ENCODE results near the gene OXT. TPM values are rescaled to one million over a fixed set of nuclear protein-coding genes. Genes with fewer than 3 reads are reported as not detected.
"Not testable (repeated sequence)": the region's sequence is repeated elsewhere in the genome, so short reads cannot be mapped to it uniquely, and the experiment has no call there.

Gene OXT
- total RNA-seq, 1 donor from 2014 or later, result not detected

GRCh38 chr20:3047486-3048419, 23.7 kb upstream of the OXT start:
- no peak for DNase-seq (ENCODE audit: low read depth)

GRCh38 chr20:3051385-3052019, 19.9 kb upstream of the OXT start:
- no peak for DNase-seq (ENCODE audit: low read depth)

DNA sequence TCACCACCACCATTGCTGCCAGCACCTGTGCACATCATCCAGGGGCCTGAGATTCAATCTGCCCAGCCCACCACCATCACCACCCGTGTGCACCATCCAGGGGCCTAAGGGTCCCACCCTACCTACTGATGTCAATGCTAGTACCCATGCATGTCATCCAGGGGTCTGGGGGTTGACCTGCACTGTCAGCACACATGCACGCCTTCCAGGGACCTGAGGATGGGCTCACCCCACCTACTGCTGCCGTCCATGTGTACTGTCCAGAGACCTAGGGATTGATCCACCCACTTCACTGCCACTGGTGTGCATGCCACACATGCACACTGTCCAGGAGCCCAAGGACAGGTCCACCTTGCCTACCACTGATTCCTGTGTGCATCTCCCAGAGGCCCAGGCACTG, 11.9 kb upstream of the OXT start:
- DNase-seq (ENCODE audit: low read depth), result no peak

DNA sequence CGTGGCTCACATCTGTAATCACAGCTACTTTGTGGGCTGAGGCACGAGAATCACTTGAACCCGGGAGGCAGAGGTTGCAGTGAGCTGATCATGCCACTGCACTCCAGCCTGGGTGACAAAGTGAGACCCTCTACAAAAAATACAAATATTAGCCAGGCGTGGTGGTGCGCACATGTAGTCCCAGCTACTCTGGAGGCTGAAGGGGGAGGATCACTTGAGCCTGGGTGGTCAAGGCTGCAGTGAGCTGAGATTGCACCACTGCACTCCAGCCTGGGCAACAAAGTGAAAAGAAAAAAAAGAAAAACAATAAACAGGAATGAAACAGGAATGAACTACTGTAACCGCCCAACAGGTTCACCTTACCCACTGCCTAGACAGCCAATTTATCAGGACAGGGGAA, 7.3 kb upstream of the OXT start:
- not testable (repeated sequence) for DNase-seq (ENCODE audit: low read depth)

GRCh38 chr20:3067139-3068014, 4.0 kb upstream of the OXT start:
- no peak for DNase-seq (ENCODE audit: low read depth)

DNA sequence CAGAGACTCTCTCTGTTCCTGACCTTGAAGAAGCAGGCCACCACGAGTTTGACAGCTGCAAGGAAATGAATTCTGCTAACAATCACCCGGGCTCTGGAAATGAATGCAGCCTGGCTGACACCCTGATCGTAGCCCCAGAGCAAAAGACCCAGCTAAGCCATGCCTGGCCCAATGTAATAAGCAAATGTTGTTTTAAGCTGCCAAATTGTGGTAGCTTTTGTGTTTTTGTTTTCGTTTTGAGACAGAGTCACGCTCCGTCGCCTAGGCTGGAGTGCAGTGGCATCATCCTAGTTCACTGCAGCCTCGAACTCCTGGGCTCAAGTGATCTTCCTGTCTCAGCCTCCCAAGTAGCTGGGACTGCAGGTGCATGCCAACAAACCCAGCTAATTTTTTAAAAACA, 3.3 kb upstream of the OXT start:
- DNase-seq (ENCODE audit: low read depth), result peak; percentile 44

DNA sequence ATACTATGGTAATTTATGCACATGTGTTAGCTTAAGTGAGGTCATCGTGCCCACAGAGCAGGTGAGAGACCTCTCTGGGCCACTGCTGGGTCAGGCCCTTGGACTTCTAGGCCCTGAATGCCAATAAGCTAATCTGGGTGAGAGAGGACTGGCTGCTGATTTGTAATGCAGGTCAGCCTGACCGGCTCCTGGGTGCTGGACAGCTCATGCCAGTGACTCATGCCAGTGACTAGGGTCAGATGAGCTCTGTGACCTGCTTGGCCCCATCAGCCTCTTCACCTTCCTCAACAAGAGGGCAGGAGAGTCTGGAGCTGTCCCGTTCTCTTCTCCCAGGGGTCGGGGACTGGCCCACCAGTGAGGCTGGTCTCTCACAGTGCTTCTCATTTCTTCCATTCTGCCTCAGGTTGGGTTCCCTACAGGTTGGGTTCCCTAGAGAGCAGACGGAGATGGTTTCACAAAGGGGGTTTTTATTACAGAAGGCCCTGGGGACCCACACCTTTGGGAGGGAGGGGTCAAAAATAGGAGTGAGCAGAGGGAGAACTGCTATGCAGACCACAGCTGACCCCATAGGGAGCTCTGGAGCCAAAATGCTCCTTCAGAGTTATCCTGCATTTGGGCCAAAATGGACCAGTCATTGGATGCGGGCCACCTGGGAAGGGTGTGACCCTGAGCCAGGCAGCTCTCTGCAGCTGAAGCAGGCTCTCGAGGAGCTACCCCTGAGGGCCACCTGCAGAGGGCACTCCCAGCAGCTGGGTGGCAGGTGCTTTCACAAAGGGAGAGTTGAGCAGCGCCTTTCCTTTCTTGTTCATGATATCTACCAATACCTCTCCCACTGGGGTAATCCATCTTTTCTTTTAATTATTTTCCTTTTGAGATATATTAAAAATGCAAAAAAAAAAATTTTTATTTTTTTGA, 2.2 kb upstream of the OXT start:
- DNase-seq (ENCODE audit: low read depth), result peak; percentile 53

DNA sequence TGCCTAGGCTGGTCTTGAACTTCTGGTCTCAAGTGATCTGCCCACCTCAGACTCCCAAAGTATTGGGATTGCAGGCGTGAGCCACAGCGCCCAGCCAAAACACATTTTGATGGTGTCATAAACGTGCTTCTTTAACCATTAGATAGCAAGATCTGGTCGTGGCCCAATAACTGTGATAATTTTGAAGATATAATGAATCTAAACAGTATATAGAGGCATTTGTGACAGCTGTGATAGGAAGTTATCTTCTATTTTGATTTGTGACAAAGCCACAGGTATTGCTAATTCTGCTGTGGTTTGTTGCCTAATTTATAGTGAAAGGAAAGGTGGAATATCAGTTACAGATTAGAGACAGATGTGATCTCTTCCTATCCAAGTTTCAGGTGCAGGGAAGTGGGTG, 695 bp upstream of the OXT start:
- no peak for DNase-seq (ENCODE audit: low read depth)

DNA sequence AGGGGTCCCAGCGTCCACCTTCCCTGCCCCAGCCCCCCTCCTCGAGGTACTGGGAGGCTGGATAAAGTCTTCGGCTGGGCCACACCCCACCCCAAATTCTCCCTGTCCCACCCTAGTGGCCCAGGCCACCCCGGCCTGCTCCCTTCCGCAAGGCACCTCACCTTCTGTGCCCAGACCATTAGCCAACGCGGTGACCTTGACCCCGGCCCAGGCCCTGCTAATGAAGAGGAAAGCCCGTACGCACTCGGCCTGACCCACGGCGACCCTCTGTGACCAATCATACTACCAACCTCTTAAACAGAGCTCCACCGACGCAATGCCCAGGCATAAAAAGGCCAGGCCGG, 182 bp upstream of the OXT start:
- no peak for DNase-seq (ENCODE audit: low read depth)

DNA sequence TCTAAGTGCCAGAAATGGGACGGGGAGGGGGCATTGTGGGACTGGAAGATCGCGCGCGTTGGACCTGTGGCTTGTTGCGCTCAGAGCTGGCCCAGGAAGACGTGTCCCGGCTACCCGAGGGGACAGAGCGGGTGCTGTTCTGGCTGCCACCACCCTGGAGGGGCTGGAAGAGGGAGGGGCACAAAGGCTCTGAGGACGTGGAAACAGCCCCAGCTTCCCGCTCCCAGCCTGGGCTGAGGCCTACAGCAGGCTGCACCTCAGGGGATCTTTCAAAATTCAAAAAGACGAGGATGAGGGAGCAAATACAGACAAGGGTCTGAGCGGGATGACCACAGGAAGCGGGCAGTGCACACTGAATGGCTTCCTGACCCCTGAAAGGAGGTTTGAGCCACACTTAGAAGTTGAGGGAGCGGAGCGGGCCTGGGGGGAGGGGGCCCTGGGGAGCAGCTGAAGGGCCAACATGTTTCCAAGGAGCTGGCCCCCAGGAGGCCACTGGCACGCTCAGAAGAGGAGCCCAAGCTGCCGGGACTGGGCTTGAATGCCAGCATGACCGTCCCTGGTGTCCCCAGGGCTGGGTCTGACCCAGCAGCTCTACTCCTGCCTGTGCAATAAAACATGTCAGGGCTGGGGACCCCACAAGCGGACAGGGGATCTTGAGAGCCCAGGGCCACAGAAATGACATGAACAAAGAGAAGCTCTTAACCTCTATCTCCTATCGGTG, 1.3 kb downstream of the OXT start:
- DNase-seq (ENCODE audit: low read depth), result no peak

DNA sequence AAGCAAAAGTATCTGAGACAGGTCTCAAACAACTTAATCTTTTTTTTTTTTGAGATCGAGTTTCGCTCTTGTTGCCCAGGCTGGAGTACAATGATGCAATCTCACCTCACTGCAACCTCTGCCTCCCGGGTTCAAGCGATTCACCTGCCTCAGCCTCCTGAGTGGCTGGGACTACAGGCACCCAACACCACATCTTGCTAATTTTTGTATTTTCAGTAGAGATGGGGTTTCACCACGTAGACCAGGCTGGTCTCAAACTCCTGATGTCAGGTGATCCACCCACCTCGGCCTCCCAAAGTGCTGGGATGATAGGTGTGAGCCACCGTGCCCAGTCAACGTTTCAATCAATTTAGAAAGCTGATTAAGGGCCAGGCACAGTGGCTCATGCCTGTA, 1.8 kb downstream of the OXT start:
- not testable (repeated sequence) for DNase-seq (ENCODE audit: low read depth)

DNA sequence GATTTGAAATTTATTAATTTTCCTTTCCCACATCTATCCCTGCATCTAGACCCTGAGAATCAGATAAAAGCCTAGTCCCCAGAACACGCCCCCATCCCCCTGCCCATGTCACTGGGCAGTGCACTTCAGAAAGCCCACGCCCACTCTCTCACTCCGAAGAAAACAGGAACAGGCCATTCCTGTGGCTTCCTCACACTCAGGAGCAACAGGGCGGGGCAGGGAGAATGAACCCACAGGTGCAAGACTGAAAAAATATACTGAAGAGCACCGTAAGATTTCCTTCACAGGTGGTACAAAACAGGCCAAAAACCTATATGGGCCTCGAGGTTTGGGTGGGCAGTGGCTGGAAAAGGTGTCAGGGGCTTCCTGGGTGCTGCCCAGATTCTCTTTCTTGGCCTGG, 3.4 kb downstream of the OXT start:
- no peak for DNase-seq (ENCODE audit: low read depth)

DNA sequence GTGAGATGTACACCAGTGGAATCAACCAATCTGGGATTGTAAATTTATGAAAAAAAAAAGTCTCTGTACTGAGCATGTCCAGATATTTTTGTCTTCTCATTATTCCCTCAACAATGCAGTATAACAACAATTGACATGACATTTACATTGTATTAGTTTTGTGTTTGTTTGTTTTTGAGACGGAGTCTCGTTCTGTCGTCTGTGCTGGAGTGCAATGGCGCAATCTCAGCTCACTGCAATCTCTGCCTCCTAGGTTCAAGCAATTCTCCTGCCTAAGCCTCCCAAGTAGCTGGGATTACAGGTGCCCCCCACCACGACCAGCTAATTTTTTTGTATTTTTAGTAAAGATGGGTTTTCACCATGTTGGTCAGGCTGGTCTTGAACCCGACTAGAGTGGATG, 3.9 kb downstream of the OXT start:
- DNase-seq (ENCODE audit: low read depth), result not testable (repeated sequence)

- DNase-seq (ENCODE audit: low read depth), result no peak
Observed at GRCh38 chr20:3077618-3078134, 6.3 kb downstream of the OXT start.

DNA sequence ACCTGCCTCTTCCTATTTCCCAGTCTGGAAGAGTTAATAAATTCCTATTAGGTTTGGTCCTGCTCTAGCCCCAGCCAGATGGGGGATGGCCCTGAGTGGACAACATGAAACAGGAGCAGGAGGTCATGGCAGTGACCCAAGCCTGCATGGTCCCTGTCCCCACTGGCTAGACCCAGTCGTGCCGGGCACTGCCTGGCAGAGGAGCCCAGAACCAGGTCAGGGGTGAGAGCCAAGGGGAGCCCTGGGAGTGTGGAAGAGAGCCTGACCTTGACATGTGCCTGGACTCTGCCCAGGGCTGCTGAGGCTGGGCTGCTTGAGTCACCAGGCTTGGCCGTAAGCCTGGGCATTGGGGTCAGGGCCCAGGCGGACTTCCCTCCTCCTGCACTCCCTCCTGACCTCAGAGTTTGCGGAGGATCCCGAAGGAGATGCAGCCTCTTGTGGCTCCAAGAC, 9.5 kb downstream of the OXT start:
- DNase-seq (ENCODE audit: low read depth), result peak; percentile 89

- no peak for DNase-seq (ENCODE audit: low read depth)
Observed at GRCh38 chr20:3081641-3082040, 10.2 kb downstream of the OXT start.

- DNase-seq (ENCODE audit: low read depth), result no peak
Observed at GRCh38 chr20:3082306-3082951, 11.0 kb downstream of the OXT start.

DNA sequence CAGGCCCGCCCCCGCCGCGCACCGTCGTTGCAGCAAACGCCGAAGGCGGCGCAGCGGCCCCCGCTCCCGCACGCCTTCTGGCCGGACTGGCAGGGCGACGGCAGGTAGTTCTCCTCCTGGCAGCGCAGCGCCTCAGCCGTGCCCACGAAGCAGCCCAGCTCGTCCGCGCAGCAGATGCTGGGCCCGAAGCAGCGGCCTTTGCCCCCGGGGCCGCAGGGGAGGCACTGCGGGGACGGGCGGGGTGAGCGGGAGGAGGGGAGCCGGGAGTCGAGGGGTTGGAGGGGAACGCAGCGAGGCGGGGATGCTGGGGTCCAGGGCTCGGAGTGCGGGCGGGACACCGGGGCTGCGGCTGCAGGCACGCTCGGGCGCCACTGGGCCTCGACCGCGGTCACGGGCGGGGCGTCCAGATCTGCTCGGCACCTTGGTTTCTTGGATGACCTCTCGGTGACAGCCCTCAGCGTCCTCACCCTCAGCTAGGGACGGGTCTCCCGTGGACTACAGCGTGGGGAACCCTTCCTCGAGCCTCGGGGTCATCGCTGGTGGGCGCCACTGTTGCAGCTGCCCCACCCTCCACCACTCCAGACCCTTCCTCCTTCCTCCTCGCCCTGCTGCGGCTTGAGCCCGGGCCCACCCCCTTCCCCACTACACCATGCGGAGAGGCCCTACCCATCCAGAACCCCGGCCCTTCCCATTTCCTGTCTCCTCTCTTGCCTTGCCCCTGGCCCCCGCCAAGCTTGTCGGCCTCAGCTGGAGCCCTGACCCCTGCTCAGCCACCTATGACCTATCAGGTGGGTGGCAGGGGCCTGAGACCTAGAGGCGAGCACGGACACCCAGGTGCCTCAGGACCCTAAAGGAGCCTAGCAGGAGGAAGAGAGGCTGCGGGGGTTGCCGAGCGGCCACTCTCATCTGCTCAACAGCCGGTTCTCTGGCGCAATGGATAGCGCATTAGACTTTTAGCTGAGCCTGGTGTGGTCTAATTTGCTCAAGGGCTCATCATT, 11.8 kb downstream of the OXT start:
- no peak for DNase-seq (ENCODE audit: low read depth)

Data from myocyte (in vitro differentiated cells).